ENCODE data around the gene NOTUM.

The NOTUM gene

GRCh38 chr17:81911277-81911961, 49.6 kb downstream of the NOTUM start, which contains the start of gene PCYT2:
PCYT2 (minus strand) TSS chr17:81911399; CDS start chr17:81911355, 44 bp downstream.
- no peaks in the 10 kb centered on the region for H3K9me3 ChIP-seq (ENCODE audit: insufficient read depth, low read depth, low read length)
- H4K20me1 ChIP-seq (ENCODE audit: insufficient read depth, low read length, poor library complexity, severe bottlenecking): peaks cover 28% of the 10 kb centered on the region
- H3K4me1 ChIP-seq (ENCODE audit: insufficient read depth, low read length, poor library complexity, severe bottlenecking): peaks cover 14% of the 10 kb centered on the region
- no peaks in the 10 kb centered on the region for H3K27me3 ChIP-seq (ENCODE audit: insufficient read depth, low read length, poor library complexity, severe bottlenecking)
- no peaks in the 10 kb centered on the region for H3F3A ChIP-seq (ENCODE audit: low read depth)
- H3K4me2 ChIP-seq (ENCODE audit: low read depth, low read length, poor library complexity, severe bottlenecking): peak within 1 kb of the TSS; percentile 91
- H3K9me2 ChIP-seq (replicated peaks; ENCODE audit: low read depth, low read length): no peaks in the 10 kb centered on the region
- H2AFZ ChIP-seq (ENCODE audit: low read length): peak within 1 kb of the TSS; percentile 68; the same call in 1 of the 2 replicates
- peaks cover 25% of the 10 kb centered on the region; the same call in 1 of the 2 replicates for H3K36me3 ChIP-seq (ENCODE audit: insufficient read depth, low read length)
- peak within 1 kb of the TSS; percentile 88 for H3K9ac ChIP-seq (ENCODE audit: low read depth, low read length, poor library complexity, severe bottlenecking)
- TF ChIP-seq EZH2phosphoT487 (IDR thresholded peaks at IDR 0.05; ENCODE audit: borderline replicate concordance): no peak
- no peak for TF ChIP-seq CTCF (conservative IDR thresholded peaks at IDR 0.05; ENCODE audit: low read length)
- H3K4me3 ChIP-seq (ENCODE audit: low read length, poor library complexity, severe bottlenecking): peak within 1 kb of the TSS; percentile 87
- H3K79me2 ChIP-seq (ENCODE audit: insufficient read depth, low read length): peaks cover 38% of the 10 kb centered on the region

GRCh38 chr17:81910840-81911276, 50.1 kb downstream of the NOTUM start:
- Histone ChIP-seq H3K4me1 (ENCODE audit: insufficient read depth, low read length, poor library complexity, severe bottlenecking) (peaks cover 14% of the 10 kb centered on the region), H3K36me3 (ENCODE audit: insufficient read depth, low read length) (peaks cover 25% of the 10 kb centered on the region; the same call in 1 of the 2 replicates), H3K4me3 (ENCODE audit: low read length, poor library complexity, severe bottlenecking) (peak overlapping the region; percentile 87), H3K9ac (ENCODE audit: low read depth, low read length, poor library complexity, severe bottlenecking) (peak overlapping the region; percentile 88), H3K9me2 (replicated peaks; ENCODE audit: low read depth, low read length) (no peaks in the 10 kb centered on the region), H3K79me2 (ENCODE audit: insufficient read depth, low read length) (peaks cover 33% of the 10 kb centered on the region), H2AFZ (ENCODE audit: low read length) (peak overlapping the region; percentile 68; the same call in 1 of the 2 replicates), H3K9me3 (ENCODE audit: insufficient read depth, low read depth, low read length) (no peaks in the 10 kb centered on the region), H3K4me2 (ENCODE audit: low read depth, low read length, poor library complexity, severe bottlenecking) (peak overlapping the region; percentile 91), H3K27me3 (ENCODE audit: insufficient read depth, low read length, poor library complexity, severe bottlenecking) (no peaks in the 10 kb centered on the region), H3F3A (ENCODE audit: low read depth) (no peaks in the 10 kb centered on the region), H4K20me1 (ENCODE audit: insufficient read depth, low read length, poor library complexity, severe bottlenecking) (peaks cover 26% of the 10 kb centered on the region)
- TF ChIP-seq CTCF (conservative IDR thresholded peaks at IDR 0.05; ENCODE audit: low read length) (no peak), EZH2phosphoT487 (IDR thresholded peaks at IDR 0.05; ENCODE audit: borderline replicate concordance) (no peak)

- Histone ChIP-seq H2AFZ (ENCODE audit: low read length) (peak overlapping the region; percentile 68; the same call in 1 of the 2 replicates), H3K79me2 (ENCODE audit: insufficient read depth, low read length) (peaks cover 26% of the 10 kb centered on the region), H3K9me2 (replicated peaks; ENCODE audit: low read depth, low read length) (no peaks in the 10 kb centered on the region), H3K36me3 (ENCODE audit: insufficient read depth, low read length) (peaks cover 23% of the 10 kb centered on the region; the same call in 1 of the 2 replicates), H3K27me3 (ENCODE audit: insufficient read depth, low read length, poor library complexity, severe bottlenecking) (no peaks in the 10 kb centered on the region), H3K4me3 (ENCODE audit: low read length, poor library complexity, severe bottlenecking) (peak overlapping the region; percentile 87), H4K20me1 (ENCODE audit: insufficient read depth, low read length, poor library complexity, severe bottlenecking) (peaks cover 19% of the 10 kb centered on the region), H3F3A (ENCODE audit: low read depth) (no peaks in the 10 kb centered on the region), H3K4me1 (ENCODE audit: insufficient read depth, low read length, poor library complexity, severe bottlenecking) (peaks cover 14% of the 10 kb centered on the region), H3K9ac (ENCODE audit: low read depth, low read length, poor library complexity, severe bottlenecking) (peak overlapping the region; percentile 88), H3K9me3 (ENCODE audit: insufficient read depth, low read depth, low read length) (no peaks in the 10 kb centered on the region), H3K4me2 (ENCODE audit: low read depth, low read length, poor library complexity, severe bottlenecking) (peak overlapping the region; percentile 91)
- TF ChIP-seq CTCF (conservative IDR thresholded peaks at IDR 0.05; ENCODE audit: low read length): no peak
- no peak for TF ChIP-seq EZH2phosphoT487 (IDR thresholded peaks at IDR 0.05; ENCODE audit: borderline replicate concordance)
These were observed 50.8 kb downstream of the NOTUM start for GRCh38 chr17:81909966-81910839.
